Neural cell (in vitro differentiated cells): ENCODE results near the gene GPC5. TPM values are rescaled to one million over a fixed set of nuclear protein-coding genes. Genes with fewer than 3 reads are reported as not detected.

Source experiments
- H2AFZ ChIP-seq: fragments of 200-600, 300-800 bp; sonication (generic), shearing (Covaris generic); 2 replicates; pipeline ENCODE4 v1.6.0; 2014; ENCODE audit warnings: low read depth, mild to moderate bottlenecking, antibody characterized with exemption, low read length, moderate library complexity
- H3F3A ChIP-seq: fragments of 200-600 bp; shearing (Covaris generic); 2 replicates; pipeline ENCODE4 v1.6.1; 2016; ENCODE audit warnings: mild to moderate bottlenecking, moderate library complexity, mixed read lengths, antibody characterized with exemption, low read length; ENCODE audit not compliant: insufficient read depth, poor library complexity, severe bottlenecking
- H3K27ac ChIP-seq: fragments of 200-600, 300-800 bp; sonication (generic), shearing (Covaris generic); 2 replicates; pipeline ENCODE4 v1.5.1; 2014; ENCODE audit warnings: mild to moderate bottlenecking, low read length, moderate library complexity
- H3K27me3 ChIP-seq: fragments of 300-800, 200-600 bp; sonication (generic), shearing (Covaris generic); 2 replicates; pipeline ENCODE4 v1.6.0; 2014; ENCODE audit warnings: mild to moderate bottlenecking, low read depth, low read length, moderate library complexity; ENCODE audit not compliant: insufficient read depth
- H3K36me3 ChIP-seq: fragments of 300-800, 200-600 bp; sonication (generic), shearing (Covaris generic); 2 replicates; pipeline ENCODE4 v1.5.1; 2014; ENCODE audit warnings: mild to moderate bottlenecking, antibody characterized with exemption, low read length, moderate library complexity; ENCODE audit not compliant: insufficient read depth
- H3K4me2 ChIP-seq: fragments of 300-800, 200-600 bp; sonication (generic), shearing (Covaris generic); 2 replicates; pipeline ENCODE4 v1.6.0; 2014; ENCODE audit warnings: mild to moderate bottlenecking, low read length
- H3K4me3 ChIP-seq: fragments of 300-800, 200-600 bp; sonication (generic), shearing (Covaris generic); 2 replicates; pipeline ENCODE4 v1.5.1; 2014; ENCODE audit warnings: mild to moderate bottlenecking, low read length, moderate library complexity
- H3K79me2 ChIP-seq: fragments of 200-600 bp; shearing (Covaris generic); replicated peaks from 2 replicates; pipeline ENCODE4 v1.6.0; 2014; ENCODE audit warnings: mild to moderate bottlenecking, low read length, moderate library complexity; ENCODE audit not compliant: insufficient read depth
- H3K9ac ChIP-seq: fragments of 300-800, 200-600 bp; sonication (generic), shearing (Covaris generic); 2 replicates; pipeline ENCODE4 v1.6.1; 2016; ENCODE audit warnings: mild to moderate bottlenecking, low read length, mixed read lengths
- H3K9me2 ChIP-seq: fragments of 200-600 bp; shearing (Covaris generic); 2 replicates; pipeline ENCODE4 v1.6.1; 2016; ENCODE audit warnings: mild to moderate bottlenecking, low read length, mixed read lengths; ENCODE audit not compliant: insufficient read depth
- H3K9me3 ChIP-seq: fragments of 200-600, 300-800 bp; sonication (generic), shearing (Covaris generic); 2 replicates; pipeline ENCODE4 v1.6.1; 2016; ENCODE audit warnings: mild to moderate bottlenecking, mixed run types, low read length, moderate library complexity, mixed read lengths
- H4K20me1 ChIP-seq: fragments of 200-600 bp; shearing (Covaris generic); 2 replicates; pipeline ENCODE4 v1.6.1; 2016; ENCODE audit warnings: mild to moderate bottlenecking, mixed run types; ENCODE audit not compliant: insufficient read depth
- EP300 ChIP-seq: fragments of 450-650 bp; conservative IDR thresholded peaks from 2 replicates; pipeline ENCODE4 v1.6.1; 2014; ENCODE audit warnings: antibody characterized with exemption, mild to moderate bottlenecking, moderate library complexity; ENCODE audit not compliant: poor library complexity, severe bottlenecking
- EZH2 ChIP-seq: fragments of 200-600, 300-800 bp; shearing (Covaris generic), sonication (generic); IDR thresholded peaks from 2 replicates; pipeline ENCODE4 v1.6.1; 2014; ENCODE audit warnings: antibody characterized with exemption, low read length, borderline replicate concordance, mild to moderate bottlenecking; ENCODE audit not compliant: insufficient read depth, poor library complexity, severe bottlenecking
- MXI1 ChIP-seq: fragments of 450-650 bp; conservative IDR thresholded peaks from 2 replicates; pipeline ENCODE4 v1.6.1; 2014; ENCODE audit warnings: antibody characterized with exemption, mild to moderate bottlenecking; ENCODE audit not compliant: poor library complexity, severe bottlenecking
- POLR2AphosphoS5 ChIP-seq: IDR thresholded peaks from 2 replicates; pipeline ENCODE4 v1.6.1; 2012
- RAD21 ChIP-seq: fragments of 450-650 bp; conservative IDR thresholded peaks from 2 replicates; pipeline ENCODE4 v1.6.1; 2014; ENCODE audit warnings: antibody characterized with exemption, mild to moderate bottlenecking, moderate library complexity
- SMC3 ChIP-seq: fragments of 450-650 bp; conservative IDR thresholded peaks from 2 replicates; pipeline ENCODE4 v1.6.1; 2014; ENCODE audit warnings: antibody characterized with exemption, mild to moderate bottlenecking, moderate library complexity; ENCODE audit not compliant: poor library complexity
- TAF1 ChIP-seq: IDR thresholded peaks from 2 replicates; pipeline ENCODE4 v1.6.1; 2012; ENCODE audit warnings: low read depth
- polyA plus RNA-seq: library from polyadenylated mRNA; depleted of rRNA; stranded (reverse); fragments of >200 nt; gene quantifications from 2 replicates; pipeline ENCODE4 v1.2.3, GENCODE V29; 2014
- TF ChIP-seq, protein P1 (sequence below): IDR thresholded peaks from 2 replicates; pipeline ENCODE4 v1.6.1; 2012; ENCODE audit warnings: borderline replicate concordance
- TF ChIP-seq, protein P2 (sequence below): fragments of 450-650 bp; IDR thresholded peaks from 2 replicates; pipeline ENCODE4 v1.5.1; 2014; ENCODE audit warnings: antibody characterized with exemption, mild to moderate bottlenecking, moderate library complexity; ENCODE audit not compliant: poor library complexity, severe bottlenecking

The GPC5 gene
- polyA plus RNA-seq, 1 donor from 2014 or later = 5.0 TPM

DNA sequence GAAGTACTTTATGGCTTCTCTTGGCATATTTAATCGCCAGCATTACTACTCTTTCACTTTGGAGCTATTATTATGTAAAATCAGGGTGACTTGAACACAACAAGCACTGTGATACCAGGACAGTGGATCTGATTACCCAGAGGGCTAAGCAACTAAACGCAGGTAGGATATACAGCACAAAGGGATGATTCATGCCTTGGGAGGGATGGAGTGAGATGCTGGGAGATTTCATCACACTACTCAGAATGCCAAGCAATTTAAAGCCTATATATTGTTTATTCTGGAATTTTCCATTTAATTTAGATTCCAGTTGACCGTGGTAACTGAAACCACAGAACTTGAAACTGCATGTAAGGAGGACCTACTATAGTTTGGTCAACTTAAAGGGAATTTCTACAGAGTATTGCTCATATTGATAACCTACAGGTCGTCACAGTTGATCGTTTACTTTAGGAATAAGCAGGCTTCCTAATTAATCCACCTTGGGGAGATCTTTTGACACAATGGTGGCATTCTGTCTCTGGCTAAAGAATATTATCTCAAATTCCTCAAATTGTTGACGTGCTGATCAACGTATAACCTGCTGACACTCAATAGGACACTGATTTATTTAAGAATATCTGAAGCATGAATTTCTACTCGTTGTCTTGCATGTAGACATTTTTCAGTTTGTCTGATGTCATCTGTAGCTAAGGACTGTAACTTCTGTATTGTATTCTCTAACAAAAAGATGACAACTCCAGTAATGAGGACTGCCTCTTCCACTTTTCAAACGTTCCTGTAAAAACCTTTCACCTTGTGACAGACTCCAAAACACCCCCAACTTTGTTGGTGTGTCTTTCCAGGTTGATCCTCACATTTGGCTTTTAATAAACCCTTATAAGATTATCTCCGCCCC is 254.2 kb downstream of the GPC5 start:
- no peaks in the 10 kb centered on the region for H4K20me1 ChIP-seq
- H3K9ac ChIP-seq = no peak overlapping the region
- H3K4me3 ChIP-seq = no peak overlapping the region
- H3K79me2 ChIP-seq = no peaks in the 10 kb centered on the region
- no peaks in the 10 kb centered on the region for H3K9me2 ChIP-seq
- H3K9me3 ChIP-seq = no peaks in the 10 kb centered on the region
- H3K27ac ChIP-seq = no peak overlapping the region
- H3K27me3 ChIP-seq = no peaks in the 10 kb centered on the region
- H3K4me2 ChIP-seq = no peak overlapping the region
- TF ChIP-seq EZH2 = no peak
- TF ChIP-seq, protein P1, sequence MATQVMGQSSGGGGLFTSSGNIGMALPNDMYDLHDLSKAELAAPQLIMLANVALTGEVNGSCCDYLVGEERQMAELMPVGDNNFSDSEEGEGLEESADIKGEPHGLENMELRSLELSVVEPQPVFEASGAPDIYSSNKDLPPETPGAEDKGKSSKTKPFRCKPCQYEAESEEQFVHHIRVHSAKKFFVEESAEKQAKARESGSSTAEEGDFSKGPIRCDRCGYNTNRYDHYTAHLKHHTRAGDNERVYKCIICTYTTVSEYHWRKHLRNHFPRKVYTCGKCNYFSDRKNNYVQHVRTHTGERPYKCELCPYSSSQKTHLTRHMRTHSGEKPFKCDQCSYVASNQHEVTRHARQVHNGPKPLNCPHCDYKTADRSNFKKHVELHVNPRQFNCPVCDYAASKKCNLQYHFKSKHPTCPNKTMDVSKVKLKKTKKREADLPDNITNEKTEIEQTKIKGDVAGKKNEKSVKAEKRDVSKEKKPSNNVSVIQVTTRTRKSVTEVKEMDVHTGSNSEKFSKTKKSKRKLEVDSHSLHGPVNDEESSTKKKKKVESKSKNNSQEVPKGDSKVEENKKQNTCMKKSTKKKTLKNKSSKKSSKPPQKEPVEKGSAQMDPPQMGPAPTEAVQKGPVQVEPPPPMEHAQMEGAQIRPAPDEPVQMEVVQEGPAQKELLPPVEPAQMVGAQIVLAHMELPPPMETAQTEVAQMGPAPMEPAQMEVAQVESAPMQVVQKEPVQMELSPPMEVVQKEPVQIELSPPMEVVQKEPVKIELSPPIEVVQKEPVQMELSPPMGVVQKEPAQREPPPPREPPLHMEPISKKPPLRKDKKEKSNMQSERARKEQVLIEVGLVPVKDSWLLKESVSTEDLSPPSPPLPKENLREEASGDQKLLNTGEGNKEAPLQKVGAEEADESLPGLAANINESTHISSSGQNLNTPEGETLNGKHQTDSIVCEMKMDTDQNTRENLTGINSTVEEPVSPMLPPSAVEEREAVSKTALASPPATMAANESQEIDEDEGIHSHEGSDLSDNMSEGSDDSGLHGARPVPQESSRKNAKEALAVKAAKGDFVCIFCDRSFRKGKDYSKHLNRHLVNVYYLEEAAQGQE = no peak
- TF ChIP-seq, protein P2, sequence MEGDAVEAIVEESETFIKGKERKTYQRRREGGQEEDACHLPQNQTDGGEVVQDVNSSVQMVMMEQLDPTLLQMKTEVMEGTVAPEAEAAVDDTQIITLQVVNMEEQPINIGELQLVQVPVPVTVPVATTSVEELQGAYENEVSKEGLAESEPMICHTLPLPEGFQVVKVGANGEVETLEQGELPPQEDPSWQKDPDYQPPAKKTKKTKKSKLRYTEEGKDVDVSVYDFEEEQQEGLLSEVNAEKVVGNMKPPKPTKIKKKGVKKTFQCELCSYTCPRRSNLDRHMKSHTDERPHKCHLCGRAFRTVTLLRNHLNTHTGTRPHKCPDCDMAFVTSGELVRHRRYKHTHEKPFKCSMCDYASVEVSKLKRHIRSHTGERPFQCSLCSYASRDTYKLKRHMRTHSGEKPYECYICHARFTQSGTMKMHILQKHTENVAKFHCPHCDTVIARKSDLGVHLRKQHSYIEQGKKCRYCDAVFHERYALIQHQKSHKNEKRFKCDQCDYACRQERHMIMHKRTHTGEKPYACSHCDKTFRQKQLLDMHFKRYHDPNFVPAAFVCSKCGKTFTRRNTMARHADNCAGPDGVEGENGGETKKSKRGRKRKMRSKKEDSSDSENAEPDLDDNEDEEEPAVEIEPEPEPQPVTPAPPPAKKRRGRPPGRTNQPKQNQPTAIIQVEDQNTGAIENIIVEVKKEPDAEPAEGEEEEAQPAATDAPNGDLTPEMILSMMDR = no peak
- TF ChIP-seq SMC3 = no peak
- TF ChIP-seq MXI1 = no peak
- H3F3A ChIP-seq = no peaks in the 10 kb centered on the region
- H2AFZ ChIP-seq = no peak overlapping the region
- no peaks in the 10 kb centered on the region for H3K36me3 ChIP-seq

DNA sequence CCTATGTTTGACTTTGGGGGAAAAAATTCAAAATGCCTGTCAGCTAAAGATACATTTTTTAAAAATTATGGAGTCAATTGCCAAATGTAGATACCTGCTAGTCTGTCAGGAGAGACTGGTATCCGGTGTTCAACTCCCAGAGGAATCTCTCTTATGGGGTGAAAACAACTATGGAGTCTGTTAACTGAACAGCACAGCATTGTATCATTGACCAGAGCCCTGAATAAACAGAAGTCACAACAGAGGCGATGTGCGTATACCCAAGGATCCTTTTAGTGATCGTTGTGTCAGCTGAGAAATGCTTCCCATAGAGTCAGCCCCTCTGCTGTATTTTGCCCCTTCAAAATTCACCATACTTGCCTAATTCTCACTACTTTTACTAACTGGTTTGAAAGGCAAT is 257.3 kb downstream of the GPC5 start:
- Histone ChIP-seq H3K27me3 (no peaks in the 10 kb centered on the region), H3K9me3 (no peaks in the 10 kb centered on the region), H3K36me3 (no peaks in the 10 kb centered on the region), H3K9ac (no peak overlapping the region), H3K9me2 (no peaks in the 10 kb centered on the region), H3K4me3 (no peak overlapping the region), H3K27ac (no peak overlapping the region), H2AFZ (no peak overlapping the region), H3K79me2 (no peaks in the 10 kb centered on the region), H3K4me2 (no peak overlapping the region), H4K20me1 (no peaks in the 10 kb centered on the region), H3F3A (no peaks in the 10 kb centered on the region)
- TF ChIP-seq, protein P2 = no peak
- TF ChIP-seq, protein P1 = no peak
- TF ChIP-seq SMC3 (no peak), EZH2 (no peak), TAF1 (no peak), EP300 (no peak), RAD21 (no peak), POLR2AphosphoS5 (no peak), MXI1 (no peak)
